SU-DHL-6 (cell line): ENCODE measurements around the gene DENND5B.

ENCODE experiments used
- H2AFZ ChIP-seq: fragments of 200-600 bp; sonication (generic); 2 replicates; pipeline ENCODE4 v1.6.1; 2014; ENCODE audit warnings: low read depth, mild to moderate bottlenecking, moderate library complexity, mixed read lengths, antibody characterized with exemption, low read length; ENCODE audit not compliant: severe bottlenecking
- H3F3A ChIP-seq: fragments of 200-600 bp; shearing (Covaris generic); 2 replicates; pipeline ENCODE4 v1.6.0; 2016; ENCODE audit warnings: antibody characterized with exemption, mild to moderate bottlenecking; ENCODE audit not compliant: insufficient read depth
- H3K27ac ChIP-seq: fragments of 200-600 bp; sonication (generic); 2 replicates; pipeline ENCODE4 v1.5.1; 2016; ENCODE audit warnings: low read depth, mild to moderate bottlenecking, low read length, moderate library complexity, mixed read lengths
- H3K27me3 ChIP-seq: fragments of 200-600 bp; sonication (generic), shearing (Covaris generic); 2 replicates; pipeline ENCODE4 v1.6.0; 2014; ENCODE audit warnings: mild to moderate bottlenecking, low read length
- H3K36me3 ChIP-seq: fragments of 200-600 bp; sonication (generic); 2 replicates; pipeline ENCODE4 v1.6.1; 2014; ENCODE audit warnings: mild to moderate bottlenecking, low read length, mixed read lengths
- H3K4me2 ChIP-seq: fragments of 300-600, 200-600 bp; shearing (Covaris generic), sonication (generic); 2 replicates; pipeline ENCODE4 v1.6.0; 2014; ENCODE audit warnings: low read length, low read depth, mild to moderate bottlenecking; ENCODE audit not compliant: poor library complexity, severe bottlenecking
- H3K4me3 ChIP-seq: fragments of 200-600 bp; sonication (generic); 2 replicates; pipeline ENCODE4 v1.5.1; 2014; ENCODE audit warnings: antibody characterized with exemption, low read length, mild to moderate bottlenecking, mixed read lengths; ENCODE audit not compliant: insufficient read depth, poor library complexity, severe bottlenecking
- H3K79me2 ChIP-seq: fragments of 200-600 bp; sonication (generic); 2 replicates; pipeline ENCODE4 v1.6.1; 2014; ENCODE audit warnings: mild to moderate bottlenecking, low read length, moderate library complexity; ENCODE audit not compliant: insufficient read depth
- H3K9ac ChIP-seq: fragments of 200-600 bp; sonication (generic); 2 replicates; pipeline ENCODE4 v1.7.0; 2014; ENCODE audit warnings: mild to moderate bottlenecking, low read length
- H3K9me2 ChIP-seq: fragments of 200-600 bp; sonication (generic); replicated peaks from 2 replicates; pipeline ENCODE4 v1.6.1; 2014; ENCODE audit warnings: low read length; ENCODE audit not compliant: insufficient read depth
- H3K9me3 ChIP-seq: fragments of 200-600 bp; sonication (generic); 2 replicates; pipeline ENCODE4 v1.6.1; 2014; ENCODE audit warnings: low read length, mixed read lengths; ENCODE audit not compliant: insufficient read depth
- H4K20me1 ChIP-seq: fragments of 200-600 bp; sonication (generic); 2 replicates; pipeline ENCODE4 v1.6.1; 2014; ENCODE audit warnings: low read depth, mild to moderate bottlenecking, antibody characterized with exemption, low read length, moderate library complexity, mixed read lengths
- EZH2phosphoT487 ChIP-seq: fragments of 200-600 bp; sonication (generic), shearing (Covaris generic); conservative IDR thresholded peaks from 2 replicates; pipeline ENCODE4 v1.6.1; 2018; ENCODE audit warnings: mild to moderate bottlenecking, antibody characterized with exemption, low read length, moderate library complexity, mixed read lengths
- TF ChIP-seq, protein P1 (sequence below): fragments of 200-600 bp; sonication (generic); IDR thresholded peaks from one replicate; pipeline ENCODE4 v1.5.1; 2017; ENCODE audit warnings: antibody characterized with exemption, mild to moderate bottlenecking, low read length, moderate library complexity; ENCODE audit not compliant: insufficient read depth, poor library complexity, severe bottlenecking

The DENND5B gene

DNA sequence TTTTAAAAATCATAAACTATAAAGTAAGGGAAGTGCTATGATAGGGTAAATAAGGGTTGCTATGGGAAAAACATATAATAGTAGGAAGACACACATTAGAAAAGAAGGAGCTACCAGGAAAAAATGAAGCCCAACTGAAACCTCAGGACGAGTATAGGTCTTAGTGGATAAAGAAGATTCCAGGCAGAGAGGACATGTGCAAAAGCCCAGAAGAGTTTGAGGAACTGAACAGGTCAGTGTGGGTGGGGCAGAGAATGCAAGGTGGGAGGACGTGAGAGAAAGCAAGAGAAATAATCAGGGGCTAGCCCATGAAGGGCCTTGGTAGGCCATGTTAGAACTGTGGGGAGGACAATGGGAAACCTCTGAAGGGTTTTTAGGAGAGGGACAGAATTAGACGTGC, 109.5 kb downstream of the DENND5B start:
- Histone ChIP-seq H3K9ac (no peak overlapping the region), H3K27ac (no peak overlapping the region), H3K4me3 (no peak overlapping the region), H3F3A (no peaks in the 10 kb centered on the region; the same call in 1 of the 2 replicates), H2AFZ (no peak overlapping the region), H3K79me2 (no peaks in the 10 kb centered on the region), H3K4me2 (no peak overlapping the region), H3K9me3 (no peaks in the 10 kb centered on the region), H3K36me3 (no peaks in the 10 kb centered on the region), H4K20me1 (no peaks in the 10 kb centered on the region), H3K9me2 (no peaks in the 10 kb centered on the region), H3K27me3 (no peaks in the 10 kb centered on the region)
- TF ChIP-seq EZH2phosphoT487 = no peak
- TF ChIP-seq, protein P1, sequence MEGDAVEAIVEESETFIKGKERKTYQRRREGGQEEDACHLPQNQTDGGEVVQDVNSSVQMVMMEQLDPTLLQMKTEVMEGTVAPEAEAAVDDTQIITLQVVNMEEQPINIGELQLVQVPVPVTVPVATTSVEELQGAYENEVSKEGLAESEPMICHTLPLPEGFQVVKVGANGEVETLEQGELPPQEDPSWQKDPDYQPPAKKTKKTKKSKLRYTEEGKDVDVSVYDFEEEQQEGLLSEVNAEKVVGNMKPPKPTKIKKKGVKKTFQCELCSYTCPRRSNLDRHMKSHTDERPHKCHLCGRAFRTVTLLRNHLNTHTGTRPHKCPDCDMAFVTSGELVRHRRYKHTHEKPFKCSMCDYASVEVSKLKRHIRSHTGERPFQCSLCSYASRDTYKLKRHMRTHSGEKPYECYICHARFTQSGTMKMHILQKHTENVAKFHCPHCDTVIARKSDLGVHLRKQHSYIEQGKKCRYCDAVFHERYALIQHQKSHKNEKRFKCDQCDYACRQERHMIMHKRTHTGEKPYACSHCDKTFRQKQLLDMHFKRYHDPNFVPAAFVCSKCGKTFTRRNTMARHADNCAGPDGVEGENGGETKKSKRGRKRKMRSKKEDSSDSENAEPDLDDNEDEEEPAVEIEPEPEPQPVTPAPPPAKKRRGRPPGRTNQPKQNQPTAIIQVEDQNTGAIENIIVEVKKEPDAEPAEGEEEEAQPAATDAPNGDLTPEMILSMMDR = no peak

DNA sequence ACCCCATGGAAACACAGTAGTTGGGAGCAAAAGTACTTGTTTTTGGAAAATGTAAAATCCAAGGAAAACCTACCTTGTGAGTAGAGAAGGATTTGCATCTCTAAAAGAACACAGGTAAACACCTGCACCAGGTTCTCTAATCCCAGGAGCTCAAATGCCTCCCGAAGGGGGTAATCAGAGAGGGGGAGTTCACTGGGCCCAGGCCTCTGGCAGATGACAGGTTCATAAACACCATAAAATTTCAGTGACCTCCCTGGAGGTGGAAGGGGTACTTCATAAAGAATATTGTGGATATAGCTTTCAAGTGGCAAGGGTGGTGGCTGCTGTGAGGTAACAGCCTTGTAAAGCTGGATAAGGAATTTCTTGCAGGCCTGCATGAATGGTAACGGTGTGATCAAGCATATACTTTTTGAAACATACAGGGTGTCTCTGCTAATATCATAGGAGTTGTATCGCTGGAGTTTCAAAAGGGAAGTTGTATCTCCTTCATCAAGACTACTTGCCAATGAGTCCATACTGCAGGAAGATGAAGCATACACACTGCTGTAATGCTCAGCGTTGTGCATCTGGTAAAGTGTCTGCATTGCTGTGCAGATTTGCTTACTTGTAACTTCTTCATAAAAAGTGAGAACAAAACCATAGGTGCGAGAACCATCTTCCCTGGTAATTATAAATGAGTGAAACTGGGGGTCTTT, 111.3 kb downstream of the DENND5B start:
- TF ChIP-seq, protein P1 = no peak
- TF ChIP-seq EZH2phosphoT487 = no peak
- no peaks in the 10 kb centered on the region; the same call in 1 of the 2 replicates for H3F3A ChIP-seq
- H4K20me1 ChIP-seq = no peaks in the 10 kb centered on the region
- no peak overlapping the region for H3K4me3 ChIP-seq
- H3K9me3 ChIP-seq = no peaks in the 10 kb centered on the region
- no peaks in the 10 kb centered on the region for H3K36me3 ChIP-seq
- no peak overlapping the region for H2AFZ ChIP-seq
- no peaks in the 10 kb centered on the region for H3K9me2 ChIP-seq
- no peaks in the 10 kb centered on the region for H3K79me2 ChIP-seq
- H3K27me3 ChIP-seq = no peaks in the 10 kb centered on the region
- peak overlapping the region; percentile 65 for H3K4me2 ChIP-seq
- H3K9ac ChIP-seq = no peak overlapping the region
- peak overlapping the region; percentile 55; the same call in 1 of the 2 replicates for H3K27ac ChIP-seq

DNA sequence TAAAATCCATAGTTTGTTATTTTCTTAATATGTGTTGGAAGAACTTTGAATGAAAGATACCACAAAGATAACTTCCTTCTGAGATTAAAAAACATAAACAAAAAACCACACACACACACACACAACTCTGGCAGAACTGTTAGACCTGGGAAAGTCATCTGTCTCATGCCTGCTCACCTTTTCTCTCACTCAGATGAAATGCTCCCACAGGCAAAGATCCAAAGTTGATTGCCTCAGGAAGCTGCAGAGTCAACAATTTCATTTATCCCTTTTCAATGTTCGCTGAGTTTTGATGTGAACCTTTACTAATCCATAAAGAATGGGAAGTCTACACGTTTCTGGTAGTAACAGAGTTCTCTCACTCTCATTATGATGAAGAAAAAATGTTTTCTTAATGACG, 112.0 kb downstream of the DENND5B start:
- H3K27ac ChIP-seq = peak overlapping the region; percentile 55; the same call in 1 of the 2 replicates
- no peaks in the 10 kb centered on the region for H3K27me3 ChIP-seq
- H3K36me3 ChIP-seq = no peaks in the 10 kb centered on the region
- H3K4me3 ChIP-seq = no peak overlapping the region
- H3K9me3 ChIP-seq = no peaks in the 10 kb centered on the region
- H3F3A ChIP-seq = no peaks in the 10 kb centered on the region; the same call in 1 of the 2 replicates
- no peaks in the 10 kb centered on the region for H3K9me2 ChIP-seq
- no peaks in the 10 kb centered on the region for H3K79me2 ChIP-seq
- H2AFZ ChIP-seq = no peak overlapping the region
- 0 out of 2 replicates have a peak overlapping the region, but pooled peaks have one; percentile 28 for H3K9ac ChIP-seq
- no peak for TF ChIP-seq EZH2phosphoT487
- TF ChIP-seq, protein P1 = no peak
- H3K4me2 ChIP-seq = peak overlapping the region; percentile 65
- no peaks in the 10 kb centered on the region for H4K20me1 ChIP-seq
